Bronchial epithelial cell (primary cell): ENCODE results near the gene TUBA4B. TPM values are rescaled to one million over a fixed set of nuclear protein-coding genes. Genes with fewer than 3 reads are reported as not detected.

Experiments used
- DNase-seq: peaks from one replicate; pipeline ENCODE4 v3.0.0-alpha.2; 2010; ENCODE audit warnings: low read depth
- FAIRE-seq: peaks from 2 replicates; lab custom pipeline; 2011; peaks lifted over from hg19 to GRCh38; lab: Jason Lieb, UNC
- H3K27me3 ChIP-seq: 2 replicates; pipeline ENCODE4 v1.5.1; 2011; ENCODE audit warnings: low read length; ENCODE audit not compliant: control insufficient read depth, insufficient read depth
- H3K36me3 ChIP-seq: 2 replicates; pipeline ENCODE4 v1.5.1; 2011; ENCODE audit warnings: low read length; ENCODE audit not compliant: control insufficient read depth, insufficient read depth
- H3K4me3 ChIP-seq: 2 replicates; pipeline ENCODE4 v1.5.1; 2011; ENCODE audit warnings: mild to moderate bottlenecking, low read depth, low read length, control low read depth
- CTCF ChIP-seq: IDR thresholded peaks from 2 replicates; pipeline ENCODE4 v1.5.1; 2011; ENCODE audit warnings: mild to moderate bottlenecking, moderate library complexity, low read length, control low read depth, inconsistent platforms; ENCODE audit not compliant: insufficient read depth, severe bottlenecking
- total RNA-seq: library from RNA; depleted of rRNA; stranded (reverse); fragments of >200 nt; gene quantifications from 2 replicates; pipeline ENCODE4 v1.2.1, GENCODE V29; 2014

Gene TUBA4B
- total RNA-seq, 1 donor from 2014 or later: not detected

- TF ChIP-seq CTCF: no peak
- Histone ChIP-seq H3K4me3 (peak overlapping the region; percentile 80), H3K36me3 (peaks cover 18% of the 10 kb centered on the region), H3K27me3 (no peaks in the 10 kb centered on the region)
- DNase-seq (no peak), FAIRE-seq (no peak)
Observed at GRCh38 chr2:219207134-219207883, 45.7 kb upstream of the TUBA4B start.

GRCh38 chr2:219207884-219208740 lies 44.9 kb upstream of the TUBA4B start:
- no peak for TF ChIP-seq CTCF
- DNase-seq: peak; percentile 25
- H3K4me3 ChIP-seq: no peak overlapping the region
- no peaks in the 10 kb centered on the region for H3K27me3 ChIP-seq
- H3K36me3 ChIP-seq: peaks cover 23% of the 10 kb centered on the region
- FAIRE-seq: no peak

GRCh38 chr2:219209236-219210195 lies 43.5 kb upstream of the TUBA4B start:
- no peak for TF ChIP-seq CTCF
- Histone ChIP-seq H3K36me3 (peaks cover 35% of the 10 kb centered on the region), H3K4me3 (no peak overlapping the region), H3K27me3 (no peaks in the 10 kb centered on the region)
- no peak for FAIRE-seq
- DNase-seq: no peak

GRCh38 chr2:219210196-219210885 lies 42.7 kb upstream of the TUBA4B start:
- peaks cover 41% of the 10 kb centered on the region for H3K36me3 ChIP-seq
- FAIRE-seq (no peak), DNase-seq (no peak)
- no peaks in the 10 kb centered on the region for H3K27me3 ChIP-seq
- no peak for TF ChIP-seq CTCF
- no peak overlapping the region for H3K4me3 ChIP-seq

GRCh38 chr2:219210886-219211362 lies 42.1 kb upstream of the TUBA4B start:
- H3K27me3 ChIP-seq: no peaks in the 10 kb centered on the region
- DNase-seq (no peak), FAIRE-seq (no peak)
- no peak overlapping the region for H3K4me3 ChIP-seq
- peaks cover 45% of the 10 kb centered on the region for H3K36me3 ChIP-seq
- TF ChIP-seq CTCF: no peak
